Measurements from ENCODE around the gene KDF1.

DNA sequence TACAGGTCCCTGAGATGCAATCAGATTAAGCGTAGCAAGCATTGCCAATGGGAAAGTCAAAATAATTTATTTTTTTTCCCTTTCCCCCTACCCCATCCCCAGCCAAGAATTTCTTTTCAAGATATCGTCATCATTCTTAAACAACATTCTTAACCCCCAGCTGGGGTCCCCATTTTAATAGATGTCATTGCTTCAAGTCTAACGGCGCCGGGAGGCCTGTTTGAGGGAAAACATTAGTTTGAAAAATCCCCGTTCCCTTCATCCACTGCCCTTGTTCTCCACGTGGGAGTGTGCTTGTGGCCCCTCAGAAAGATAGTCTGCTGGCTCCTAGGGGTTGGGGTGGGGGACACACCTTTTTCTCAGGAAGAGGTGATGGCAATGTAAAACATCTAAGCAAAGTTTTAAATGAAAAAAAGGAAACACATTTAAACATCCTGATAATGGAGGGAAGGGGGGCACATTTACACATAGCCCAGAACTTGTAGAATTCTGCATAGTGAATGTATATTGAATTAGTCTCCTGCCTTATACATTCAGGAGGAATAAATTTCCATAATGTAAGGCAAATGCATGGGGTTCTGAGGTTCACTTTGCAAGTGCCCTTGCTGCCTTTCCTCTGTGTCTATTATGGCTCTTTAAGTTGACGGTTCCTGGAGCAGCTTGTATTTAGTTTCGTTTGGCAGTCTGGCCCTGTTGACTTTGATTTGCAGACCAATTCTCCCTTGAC lies 40.0 kb upstream of the KDF1 start:
- TF ChIP-seq POLR2AphosphoS5 (IDR thresholded peaks at IDR 0.05) = no peak
- TF ChIP-seq, protein P1, sequence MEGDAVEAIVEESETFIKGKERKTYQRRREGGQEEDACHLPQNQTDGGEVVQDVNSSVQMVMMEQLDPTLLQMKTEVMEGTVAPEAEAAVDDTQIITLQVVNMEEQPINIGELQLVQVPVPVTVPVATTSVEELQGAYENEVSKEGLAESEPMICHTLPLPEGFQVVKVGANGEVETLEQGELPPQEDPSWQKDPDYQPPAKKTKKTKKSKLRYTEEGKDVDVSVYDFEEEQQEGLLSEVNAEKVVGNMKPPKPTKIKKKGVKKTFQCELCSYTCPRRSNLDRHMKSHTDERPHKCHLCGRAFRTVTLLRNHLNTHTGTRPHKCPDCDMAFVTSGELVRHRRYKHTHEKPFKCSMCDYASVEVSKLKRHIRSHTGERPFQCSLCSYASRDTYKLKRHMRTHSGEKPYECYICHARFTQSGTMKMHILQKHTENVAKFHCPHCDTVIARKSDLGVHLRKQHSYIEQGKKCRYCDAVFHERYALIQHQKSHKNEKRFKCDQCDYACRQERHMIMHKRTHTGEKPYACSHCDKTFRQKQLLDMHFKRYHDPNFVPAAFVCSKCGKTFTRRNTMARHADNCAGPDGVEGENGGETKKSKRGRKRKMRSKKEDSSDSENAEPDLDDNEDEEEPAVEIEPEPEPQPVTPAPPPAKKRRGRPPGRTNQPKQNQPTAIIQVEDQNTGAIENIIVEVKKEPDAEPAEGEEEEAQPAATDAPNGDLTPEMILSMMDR (IDR thresholded peaks at IDR 0.05) = no peak
- no peak for TF ChIP-seq POLR2A (IDR thresholded peaks at IDR 0.05)
- TF ChIP-seq EP300 (IDR thresholded peaks at IDR 0.05) = no peak

All from stomach (tissue), 4 donors.